Measurements from ENCODE around the gene AK3.

AK3 gene

GRCh38 chr9:4750023-4750673 is 9.1 kb upstream of the AK3 start:
- no peak for DNase-seq (ENCODE audit: extremely low read depth in 1 of 2, low read depth in 1 of 2)

GRCh38 chr9:4748612-4749011 is 7.6 kb upstream of the AK3 start:
- no peak for DNase-seq (ENCODE audit: extremely low read depth in 1 of 2, low read depth in 1 of 2)

DNA sequence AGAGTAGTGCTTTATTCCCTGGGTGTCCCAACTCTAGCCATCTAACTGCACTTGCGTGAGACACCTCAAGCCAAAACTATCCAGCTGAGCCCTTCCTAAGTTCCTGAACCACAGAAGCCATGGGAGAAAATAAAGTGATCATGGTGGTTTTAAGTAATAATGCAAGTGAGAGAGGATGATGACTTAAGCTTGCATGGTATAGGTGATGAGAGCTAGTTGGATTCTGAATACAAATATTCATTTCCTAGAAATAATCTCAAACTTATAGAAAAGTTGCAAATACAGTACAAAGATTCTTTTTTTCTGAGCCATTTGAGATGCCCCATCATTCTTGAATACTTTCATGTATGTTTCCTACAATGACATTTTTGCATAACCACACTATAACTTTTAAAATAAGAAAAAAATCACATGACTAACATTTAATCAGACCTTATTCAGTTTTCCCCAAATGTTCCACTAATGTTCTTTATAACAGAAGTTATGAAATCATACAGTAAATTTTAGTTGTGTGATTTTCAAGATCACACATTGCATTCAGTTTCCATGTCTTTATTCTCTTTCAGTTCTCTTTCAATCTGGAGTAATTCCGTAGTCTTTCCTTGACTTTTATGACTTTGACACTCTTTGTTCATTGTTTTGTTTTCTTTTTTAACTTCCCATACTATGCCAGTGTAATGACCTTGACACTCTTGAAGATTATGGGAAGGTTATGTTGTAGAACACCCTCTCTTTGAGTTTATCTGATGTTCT is 5.5 kb upstream of the AK3 start:
- DNase-seq (ENCODE audit: extremely low read depth in 1 of 2, low read depth in 1 of 2) = no peak

DNA sequence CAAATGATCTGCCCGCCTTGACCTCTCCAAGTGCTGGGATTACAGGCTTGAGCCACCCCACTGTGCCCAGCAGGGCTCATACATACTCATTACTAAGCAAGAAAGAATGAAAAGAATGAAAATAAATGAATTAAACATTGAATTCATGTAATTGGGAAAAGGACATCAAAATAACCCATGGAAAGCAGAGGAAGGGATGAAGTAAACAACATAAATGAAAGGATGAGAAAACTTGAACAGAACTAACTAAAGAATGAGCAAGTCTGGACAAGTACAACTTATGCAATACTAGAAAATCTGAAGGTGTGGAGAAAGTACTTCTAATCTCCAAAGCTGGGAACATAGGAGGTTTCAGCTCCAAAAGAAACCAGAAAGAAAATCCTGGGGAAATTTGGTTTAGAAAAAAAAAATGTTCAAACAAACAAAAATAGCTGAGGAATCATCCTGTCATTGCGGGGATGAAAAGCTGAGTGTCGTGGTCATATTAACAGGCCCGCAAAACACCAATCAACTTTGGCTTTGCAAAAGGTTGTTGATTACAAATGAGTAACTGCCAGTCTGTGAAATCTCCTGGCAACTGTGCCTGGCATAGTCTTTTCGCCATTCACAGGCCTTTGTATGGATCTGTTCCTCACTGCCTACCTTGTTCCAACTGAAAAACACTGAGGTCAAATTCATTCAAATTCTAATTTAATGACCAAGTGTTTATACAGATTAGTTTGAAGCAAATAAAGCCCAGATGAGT is 2.3 kb upstream of the AK3 start:
- DNase-seq (ENCODE audit: extremely low read depth in 1 of 2, low read depth in 1 of 2) = no peak

DNA sequence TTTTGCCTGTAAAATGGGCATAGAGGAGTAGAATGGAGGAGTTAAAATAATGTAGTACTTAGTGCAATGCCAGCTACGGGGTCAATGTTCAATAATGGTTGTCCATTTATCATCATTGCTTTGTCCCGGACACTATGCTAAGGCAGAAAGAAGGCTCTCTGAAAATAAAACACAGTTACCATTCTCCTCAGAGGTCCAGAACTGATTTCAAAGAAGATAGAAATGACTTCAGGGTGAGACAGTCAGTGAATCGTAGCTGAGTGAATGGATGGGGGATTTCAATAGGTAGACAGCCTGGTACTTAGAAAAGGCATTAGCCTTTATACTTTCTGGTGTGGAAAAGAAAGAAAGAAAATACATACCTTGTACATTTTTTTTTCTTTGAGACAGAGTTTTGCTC is 1.2 kb upstream of the AK3 start:
- no peak for DNase-seq (ENCODE audit: extremely low read depth in 1 of 2, low read depth in 1 of 2)

- no peak for DNase-seq (ENCODE audit: extremely low read depth in 1 of 2, low read depth in 1 of 2)
These were observed 525 bp upstream of the AK3 start for GRCh38 chr9:4741365-4742089.

- no peak for DNase-seq (ENCODE audit: extremely low read depth in 1 of 2, low read depth in 1 of 2)
These were observed 689 bp downstream of the AK3 start for GRCh38 chr9:4740388-4740637.

- no peak for DNase-seq (ENCODE audit: extremely low read depth in 1 of 2, low read depth in 1 of 2)
These were observed 1.2 kb downstream of the AK3 start for GRCh38 chr9:4739587-4740387.

GRCh38 chr9:4738866-4739586 is 2.0 kb downstream of the AK3 start:
- no peak for DNase-seq (ENCODE audit: extremely low read depth in 1 of 2, low read depth in 1 of 2)

- DNase-seq (ENCODE audit: extremely low read depth in 1 of 2, low read depth in 1 of 2) = no peak
These were observed 6.9 kb downstream of the AK3 start for GRCh38 chr9:4734150-4734549.

DNA sequence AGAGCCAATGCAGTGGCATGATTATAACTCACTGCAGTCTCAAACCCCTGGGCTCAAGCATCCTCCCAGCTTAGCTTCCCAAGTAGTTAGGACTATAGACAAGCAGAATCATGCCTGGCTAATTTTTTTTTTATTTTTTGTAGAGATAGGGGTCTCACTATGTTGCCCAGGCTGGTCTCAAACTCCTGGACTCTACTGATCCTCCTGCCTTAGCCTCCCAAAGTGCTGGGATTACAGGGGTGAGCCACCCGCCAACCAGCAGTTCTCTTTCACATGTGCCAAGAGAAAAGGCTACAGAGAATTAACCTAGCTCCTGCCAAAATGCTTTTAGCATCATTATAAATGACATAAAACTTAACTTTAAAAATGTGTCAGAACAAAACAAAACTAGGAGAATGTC is 8.1 kb downstream of the AK3 start:
- no peak for DNase-seq (ENCODE audit: extremely low read depth in 1 of 2, low read depth in 1 of 2)

DNA sequence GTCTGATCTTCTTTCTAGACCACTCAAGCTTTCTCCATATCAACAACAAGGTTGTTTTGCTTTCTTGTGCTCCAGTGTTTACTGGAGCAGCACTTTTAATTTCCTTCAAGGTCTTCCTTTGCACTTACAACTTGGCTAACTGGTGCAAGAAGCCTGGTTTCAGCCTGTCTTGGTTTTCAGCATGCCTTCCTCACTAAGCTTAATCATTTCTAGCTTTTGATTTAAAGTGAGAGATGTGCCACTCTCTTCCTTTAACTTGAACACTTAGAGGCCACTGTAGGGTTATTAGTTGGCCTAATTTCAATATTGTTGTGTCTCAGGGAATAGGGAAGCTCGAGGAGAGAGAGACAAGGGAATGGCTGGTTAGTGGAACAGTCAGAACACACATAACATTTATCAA is 13.4 kb downstream of the AK3 start:
- no peak for DNase-seq (ENCODE audit: extremely low read depth in 1 of 2, low read depth in 1 of 2)

- no peak for DNase-seq (ENCODE audit: extremely low read depth in 1 of 2, low read depth in 1 of 2)
These were observed 15.1 kb downstream of the AK3 start for GRCh38 chr9:4725706-4726442.

DNA sequence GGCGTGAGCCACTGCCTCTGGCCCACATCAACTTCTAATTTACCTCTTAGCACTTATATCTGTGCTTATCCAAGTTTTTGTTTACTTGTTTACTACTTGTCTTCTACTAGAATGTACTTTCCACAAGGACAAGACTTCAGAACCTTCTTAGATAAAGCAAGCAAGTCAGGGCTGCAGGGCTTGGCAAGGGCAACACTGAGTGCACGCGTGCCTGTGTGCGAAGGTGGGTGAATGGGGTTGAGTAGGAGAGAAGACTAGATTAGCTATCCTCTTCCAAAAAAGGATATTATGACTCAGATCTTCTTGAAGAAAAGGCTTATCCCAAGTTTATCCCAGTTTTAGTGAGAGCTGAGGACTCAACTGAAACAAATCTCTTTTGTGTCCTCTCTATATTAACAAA is 19.3 kb downstream of the AK3 start:
- DNase-seq (ENCODE audit: extremely low read depth in 1 of 2, low read depth in 1 of 2) = no peak

GRCh38 chr9:4718911-4719310 is 22.1 kb downstream of the AK3 start:
- no peak for DNase-seq (ENCODE audit: extremely low read depth in 1 of 2, low read depth in 1 of 2)

- no peak for DNase-seq (ENCODE audit: extremely low read depth in 1 of 2, low read depth in 1 of 2)
These were observed 23.2 kb downstream of the AK3 start for GRCh38 chr9:4717815-4718214.

DNA sequence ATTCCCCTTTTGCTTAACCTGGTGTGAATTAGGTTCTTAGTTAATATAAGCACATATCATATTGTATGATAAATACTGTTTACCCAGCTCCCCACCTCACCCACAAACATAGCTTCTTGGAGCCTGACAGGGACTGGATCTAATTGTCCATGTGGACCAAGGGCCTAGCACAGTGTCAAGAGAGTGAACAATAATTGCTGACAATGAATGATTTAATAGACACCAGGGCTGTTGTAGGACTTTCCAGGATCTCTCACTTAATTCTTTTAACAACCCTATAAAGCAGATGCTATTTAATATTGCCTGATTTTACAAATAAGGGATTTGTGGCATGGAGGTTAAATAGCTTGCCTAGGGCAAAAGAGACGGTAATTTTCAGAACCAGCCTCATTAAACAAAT is 24.8 kb downstream of the AK3 start:
- DNase-seq (ENCODE audit: extremely low read depth in 1 of 2, low read depth in 1 of 2) = no peak

DNA sequence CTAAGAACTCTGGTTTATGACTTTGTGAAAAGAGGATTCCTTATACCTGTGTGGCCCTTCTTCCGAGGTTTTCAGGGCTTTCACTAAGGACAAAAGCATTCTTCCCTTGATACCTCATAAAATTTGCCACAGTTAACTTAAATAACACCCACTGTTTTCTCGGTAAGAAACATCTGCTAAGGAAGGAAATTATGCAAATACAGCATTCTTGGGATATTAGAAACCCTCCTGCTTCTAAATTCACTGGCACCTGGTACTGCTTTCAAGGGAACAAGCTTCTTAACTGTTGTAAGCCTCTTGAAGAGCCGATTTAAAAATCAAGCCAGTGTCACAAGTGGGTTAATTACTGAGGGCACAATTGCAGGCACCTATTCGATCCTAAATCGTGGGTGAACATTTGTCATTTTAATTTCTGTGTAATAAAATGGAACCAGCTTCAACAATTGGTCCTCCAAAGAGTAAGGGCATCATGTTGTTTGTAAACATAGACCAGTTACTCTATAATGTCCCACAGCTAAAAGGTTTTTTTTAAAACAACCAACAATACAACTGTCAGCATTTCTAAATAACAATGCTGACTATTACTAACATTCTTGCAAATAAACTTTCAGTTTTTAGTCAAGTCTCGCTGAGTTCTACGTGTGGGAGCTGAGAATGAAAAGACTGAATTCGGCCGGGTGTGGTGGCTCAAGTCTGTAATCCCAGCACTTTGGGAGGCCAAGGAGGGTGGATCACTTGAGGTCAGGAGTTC is 26.6 kb downstream of the AK3 start:
- no peak for DNase-seq (ENCODE audit: extremely low read depth in 1 of 2, low read depth in 1 of 2)

GRCh38 chr9:4713849-4714248 is 27.2 kb downstream of the AK3 start:
- no peak for DNase-seq (ENCODE audit: extremely low read depth in 1 of 2, low read depth in 1 of 2)
